HG03045 (cell line): Measurements from ENCODE around the gene RRN3.
A peak's percentile ranks its signal among the peaks of the same experiment; 100 is the strongest.
"Not testable (repeated sequence)": the region's sequence is repeated elsewhere in the genome, so short reads cannot be mapped to it uniquely, and the experiment has no call there.

ENCODE experiments used
- ATAC-seq: cut with Tn5 transposase; IDR thresholded peaks from one replicate; pipeline ENCODE4 v1.9.1; 2021; ENCODE audit warnings: mild to moderate bottlenecking, moderate library complexity; ENCODE audit not compliant: unreplicated experiment

RRN3 gene

DNA sequence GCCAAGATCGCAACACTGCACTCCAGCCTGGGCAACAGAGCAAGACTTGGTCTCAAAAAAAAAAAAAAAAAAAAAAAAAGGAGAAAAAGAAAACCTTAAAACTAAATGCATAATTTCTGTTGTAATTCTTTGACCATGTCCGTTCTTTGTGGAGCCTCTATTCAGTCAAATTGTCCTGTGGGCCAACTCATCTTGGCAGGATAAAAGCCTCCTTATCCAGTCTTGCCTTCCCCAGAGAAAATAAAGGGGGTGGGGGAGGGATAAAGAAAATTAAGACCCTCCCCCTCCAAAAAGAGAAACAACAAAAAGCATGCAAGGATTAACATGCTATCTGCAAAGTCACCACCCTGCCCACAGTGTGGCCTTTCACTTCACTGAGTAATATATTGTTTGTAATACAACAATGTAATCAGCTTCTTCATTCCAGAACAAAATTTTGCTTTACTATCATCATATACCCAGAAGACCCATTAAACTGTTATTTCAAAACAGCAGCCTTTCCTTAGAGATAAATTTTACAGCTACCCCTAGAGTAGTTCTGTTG is 5.4 kb upstream of the RRN3 start:
- ATAC-seq: not testable (repeated sequence)

DNA sequence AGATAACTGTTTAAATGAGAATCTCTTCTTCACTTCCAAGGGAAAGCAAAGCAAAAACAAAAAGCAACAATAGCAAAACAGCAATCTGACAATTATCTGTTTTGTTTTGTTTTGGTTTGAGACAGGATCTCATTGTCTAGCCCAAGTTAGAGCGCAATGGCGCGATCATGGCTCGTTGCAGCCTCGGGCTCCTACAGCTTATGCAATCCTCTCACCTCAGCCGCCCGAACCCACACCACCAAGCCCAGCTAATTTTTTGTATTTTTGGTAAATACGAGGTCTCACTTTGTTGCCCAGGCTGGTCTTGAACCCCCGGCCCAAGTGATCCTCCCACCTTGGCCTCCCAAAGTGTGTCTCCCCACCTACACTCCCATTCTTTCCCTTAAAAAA is 2.5 kb upstream of the RRN3 start:
- ATAC-seq: not testable (repeated sequence)

DNA sequence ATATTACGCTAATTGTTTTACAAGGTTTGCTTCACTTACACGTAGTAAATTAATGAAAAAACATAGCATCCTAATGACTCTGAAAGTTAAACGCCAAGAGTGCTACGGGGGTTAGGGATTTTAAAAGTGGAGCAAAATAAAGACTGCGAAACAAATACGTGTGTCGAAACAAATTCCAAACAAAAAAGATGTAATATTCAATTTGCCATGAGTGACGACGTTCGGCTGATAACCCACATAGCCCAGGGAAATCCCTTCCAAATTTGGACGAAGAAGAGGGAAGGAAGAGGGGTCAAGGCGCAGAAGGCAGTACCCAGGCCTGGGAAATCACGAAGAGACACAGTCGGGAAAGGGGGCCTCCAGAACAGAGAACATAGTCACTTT is 509 bp downstream of the RRN3 start:
- ATAC-seq: not testable (repeated sequence)

DNA sequence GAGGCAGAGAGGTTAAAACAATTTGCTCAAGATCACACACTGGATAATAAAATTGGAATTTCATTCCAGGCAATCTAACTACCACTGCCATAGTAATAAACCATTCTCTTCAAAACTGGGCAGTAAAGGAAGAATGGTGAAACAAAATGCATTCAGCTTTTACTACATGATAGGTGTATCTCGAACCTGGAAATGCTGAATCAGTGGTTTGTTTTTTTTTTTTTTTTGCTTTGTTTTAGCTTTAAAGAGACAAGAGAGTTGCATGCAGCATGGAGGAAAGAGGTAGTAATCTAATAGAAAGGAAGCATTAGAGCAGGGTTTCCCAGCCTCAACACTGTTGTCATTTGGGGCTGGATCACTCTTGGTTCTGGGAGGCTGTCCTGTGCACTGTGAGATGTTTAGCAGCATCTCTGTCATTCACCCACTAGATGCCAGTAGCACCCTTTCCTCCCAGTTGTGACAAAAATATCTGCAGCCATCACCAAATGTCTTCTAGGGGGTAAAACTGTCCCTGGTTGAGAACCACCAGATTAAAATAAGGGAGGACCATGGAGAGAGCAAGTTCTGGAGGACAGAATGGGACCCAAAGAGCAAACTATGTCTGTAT is 3.3 kb downstream of the RRN3 start:
- ATAC-seq: not testable (repeated sequence)

DNA sequence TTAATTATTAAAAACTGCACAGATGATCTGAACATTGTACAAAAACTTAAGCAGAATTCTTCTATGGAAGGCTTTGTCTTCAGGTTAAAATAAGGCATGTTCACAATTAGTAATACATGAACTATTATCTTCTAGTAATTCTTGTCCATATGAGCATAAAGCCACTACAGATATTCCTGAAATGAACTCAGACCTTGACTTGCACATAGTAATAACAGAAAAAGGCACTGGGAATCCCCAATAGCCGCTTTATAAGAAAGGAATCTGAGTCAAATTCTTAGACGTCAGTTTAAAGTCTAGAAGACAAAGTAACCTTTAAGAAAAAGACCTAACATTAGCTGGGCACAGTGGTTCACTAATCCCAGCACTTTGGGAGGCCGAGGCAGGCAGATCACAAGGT is 11.3 kb downstream of the RRN3 start:
- not testable (repeated sequence) for ATAC-seq

DNA sequence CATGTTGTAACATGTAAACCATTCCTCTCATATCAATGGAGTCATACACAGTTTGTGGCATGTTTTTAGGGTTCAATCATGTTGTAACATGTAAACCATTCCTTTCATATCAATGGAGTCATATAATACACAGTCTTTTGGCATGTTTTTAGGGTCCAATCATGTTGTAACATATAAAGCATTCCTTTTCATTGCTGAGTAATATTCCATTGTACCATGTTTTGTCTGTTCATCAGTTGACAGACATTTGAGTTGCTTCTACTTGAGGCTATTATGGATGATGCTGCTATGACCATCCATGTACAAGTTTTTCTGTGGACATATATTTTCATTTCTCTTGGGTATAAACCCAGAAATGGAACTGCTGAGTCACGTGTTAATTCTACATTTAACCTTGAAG is 13.2 kb downstream of the RRN3 start:
- not testable (repeated sequence) for ATAC-seq

GRCh38 chr16:15076161-15076560 is 17.9 kb downstream of the RRN3 start:
- ATAC-seq: not testable (repeated sequence)

- ATAC-seq: no peak
Measured at GRCh38 chr16:15073101-15073500, 21.0 kb downstream of the RRN3 start.

DNA sequence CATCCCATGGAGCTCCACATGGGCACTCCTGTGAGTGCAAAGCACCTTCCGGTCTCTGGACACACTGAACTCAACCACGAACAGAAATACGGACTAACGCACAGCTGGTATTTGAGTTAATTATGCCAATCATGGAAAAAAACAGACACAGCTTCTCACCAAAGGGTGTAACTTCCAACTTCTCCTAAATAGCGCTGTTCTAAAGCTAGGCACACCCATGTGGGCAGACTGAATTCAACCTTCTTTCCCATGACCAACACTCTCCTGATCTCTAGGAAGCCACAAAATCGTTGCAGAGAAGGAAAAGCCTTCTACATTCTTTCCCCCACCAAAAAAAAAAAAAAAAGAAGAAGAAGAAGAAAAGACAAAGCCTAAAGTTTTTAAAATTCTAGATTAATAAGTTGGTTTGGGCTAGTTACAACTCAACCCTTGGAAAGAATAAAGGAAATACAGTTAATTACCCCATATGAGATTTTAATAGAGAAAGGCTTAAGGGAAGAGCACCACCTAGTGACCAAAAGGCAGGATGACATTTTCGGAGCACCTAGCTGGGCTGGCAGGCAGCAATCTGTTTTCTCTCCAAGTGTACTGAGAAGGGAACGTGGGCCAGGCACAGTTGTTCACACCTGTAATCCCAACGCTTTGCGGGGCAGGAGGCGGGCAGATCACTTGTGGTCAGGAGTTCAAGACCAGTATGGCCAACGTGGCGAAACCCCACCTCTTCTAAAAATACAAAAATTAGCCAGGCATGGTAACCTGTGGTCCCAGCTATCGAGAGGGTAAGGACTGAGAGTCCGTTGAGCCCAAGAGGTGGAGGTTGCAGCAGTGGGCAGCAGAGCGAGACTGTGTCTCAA is 21.9 kb downstream of the RRN3 start:
- not testable (repeated sequence) for ATAC-seq

GRCh38 chr16:15071013-15071412 is 23.1 kb downstream of the RRN3 start:
- ATAC-seq: not testable (repeated sequence)

- ATAC-seq: not testable (repeated sequence)
Measured at GRCh38 chr16:15066690-15067089, 27.4 kb downstream of the RRN3 start.

- ATAC-seq: not testable (repeated sequence)
Measured at GRCh38 chr16:15065961-15066360, 28.1 kb downstream of the RRN3 start.

GRCh38 chr16:15062085-15062810 is 31.8 kb downstream of the RRN3 start:
- not testable (repeated sequence) for ATAC-seq

DNA sequence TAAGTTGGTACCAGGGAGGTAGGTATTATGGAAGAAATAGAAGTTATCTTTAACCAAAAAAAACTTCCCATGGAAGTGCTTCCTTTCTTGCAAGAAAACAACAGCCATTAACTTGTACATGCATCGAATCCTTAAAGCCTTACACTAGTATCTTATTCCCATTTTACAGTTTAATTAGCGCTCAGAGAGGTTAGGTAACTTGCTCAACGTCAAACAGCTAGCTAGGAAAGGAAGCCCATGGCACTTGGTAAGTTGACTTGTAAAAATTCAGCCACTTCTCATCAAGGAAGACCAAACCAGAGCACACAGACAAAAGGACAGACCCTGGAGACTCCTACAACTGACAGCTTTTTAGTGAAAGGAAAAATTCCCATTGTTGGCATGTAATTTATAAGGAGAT is 34.7 kb downstream of the RRN3 start:
- no peak for ATAC-seq

- ATAC-seq: no peak
Measured at GRCh38 chr16:15057681-15058417, 36.2 kb downstream of the RRN3 start.

GRCh38 chr16:15055141-15056053 is 38.7 kb downstream of the RRN3 start:
- ATAC-seq: peak; percentile 66

- ATAC-seq: no peak
Measured at GRCh38 chr16:15054357-15055140, 39.5 kb downstream of the RRN3 start.

GRCh38 chr16:15053904-15054303 is 40.2 kb downstream of the RRN3 start:
- ATAC-seq: no peak
